ENCODE results near the gene CUL7. TPM values are rescaled to one million over a fixed set of nuclear protein-coding genes. Genes with fewer than 3 reads are reported as not detected.

CUL7 gene
- total and polyA plus RNA-seq, 7 experiments from 2014 or later: 2.9 to 14.5 (median 11.6) TPM

Other genes starting within 250 kb of the CUL7 start
- 10 to 100 TPM; 65.6 to 91.7 (median 78.1) TPM for gene RPL7L1, start 174.2 kb downstream of the CUL7 start, total RNA-seq
- 10 to 100 TPM; 71.4 to 90.7 TPM for gene RPL7L1, start 174.2 kb downstream of the CUL7 start, polyA plus RNA-seq
- gene PTCRA, start 137.8 kb downstream of the CUL7 start, total RNA-seq: under 1 TPM in 2 of 5 experiments, not detected in 3; 0.56 to 0.93 TPM
- gene PTCRA, start 137.8 kb downstream of the CUL7 start, polyA plus RNA-seq: not detected
- gene CNPY3, start 124.4 kb downstream of the CUL7 start, total RNA-seq: 10 to 100 TPM; 58.6 to 98.9 (median 87.4) TPM
- 100 to 1,000 TPM in 1 of 2 donors, 10 to 100 TPM in 1; 92.7 to 134 TPM for gene CNPY3, start 124.4 kb downstream of the CUL7 start, polyA plus RNA-seq
- 1 to 10 TPM in 3 of 5 experiments, under 1 TPM in 2; 0.95 to 2.6 (median 1.1) TPM for gene GNMT, start 93.1 kb downstream of the CUL7 start, total RNA-seq
- gene GNMT, start 93.1 kb downstream of the CUL7 start, polyA plus RNA-seq: not detected
- 10 to 100 TPM; 14.1 to 42.3 (median 28.0) TPM for gene PEX6, start 74.7 kb downstream of the CUL7 start, total RNA-seq
- 10 to 100 TPM; 21.2 to 24.6 TPM for gene PEX6, start 74.7 kb downstream of the CUL7 start, polyA plus RNA-seq
- 10 to 100 TPM; 19.7 to 60.4 (median 28.2) TPM for gene PPP2R5D, start 69.3 kb downstream of the CUL7 start, total RNA-seq
- gene PPP2R5D, start 69.3 kb downstream of the CUL7 start, polyA plus RNA-seq: 10 to 100 TPM; 21.5 to 34.0 TPM
- 10 to 100 TPM; 20.3 to 58.0 (median 32.7) TPM for gene MEA1, start 39.9 kb downstream of the CUL7 start, total RNA-seq
- 10 to 100 TPM; 58.2 to 72.3 TPM for gene MEA1, start 39.9 kb downstream of the CUL7 start, polyA plus RNA-seq
- gene KLHDC3, start 39.6 kb downstream of the CUL7 start, total RNA-seq: 10 to 100 TPM; 39.9 to 76.9 (median 67.4) TPM
- 100 to 1,000 TPM; 128 to 145 TPM for gene KLHDC3, start 39.6 kb downstream of the CUL7 start, polyA plus RNA-seq
- gene RRP36, start 32.2 kb downstream of the CUL7 start, total RNA-seq: 10 to 100 TPM; 25.4 to 66.3 (median 48.4) TPM
- 10 to 100 TPM; 56.0 to 89.6 TPM for gene RRP36, start 32.2 kb downstream of the CUL7 start, polyA plus RNA-seq
- gene MRPL2, start 5.6 kb upstream of the CUL7 start, total RNA-seq: 10 to 100 TPM; 32.0 to 57.5 (median 47.7) TPM
- 10 to 100 TPM; 48.4 to 58.6 TPM for gene MRPL2, start 5.6 kb upstream of the CUL7 start, polyA plus RNA-seq
- 10 to 100 TPM; 16.5 to 56.9 (median 42.5) TPM for gene KLC4, start 5.8 kb upstream of the CUL7 start, total RNA-seq
- gene KLC4, start 5.8 kb upstream of the CUL7 start, polyA plus RNA-seq: 10 to 100 TPM; 11.6 to 12.7 TPM
- gene PTK7, start 22.5 kb upstream of the CUL7 start, total RNA-seq: 1 to 10 TPM in 4 of 5 experiments, under 1 TPM in 1; 0.51 to 3.5 (median 1.4) TPM
- gene PTK7, start 22.5 kb upstream of the CUL7 start, polyA plus RNA-seq: under 1 TPM; 0.31 to 0.38 TPM
- gene SRF, start 117.4 kb upstream of the CUL7 start, total RNA-seq: 10 to 100 TPM; 22.5 to 49.4 (median 26.7) TPM
- gene SRF, start 117.4 kb upstream of the CUL7 start, polyA plus RNA-seq: 1 to 10 TPM; 4.0 to 6.6 TPM
- 100 to 1,000 TPM in 3 of 5 experiments, 10 to 100 TPM in 2; 58.1 to 123 (median 111) TPM for gene CUL9, start 128.3 kb upstream of the CUL7 start, total RNA-seq
- 10 to 100 TPM; 12.3 to 25.6 TPM for gene CUL9, start 128.3 kb upstream of the CUL7 start, polyA plus RNA-seq
- 10 to 100 TPM; 25.4 to 65.7 (median 33.9) TPM for gene DNPH1, start 175.6 kb upstream of the CUL7 start, total RNA-seq
- gene DNPH1, start 175.6 kb upstream of the CUL7 start, polyA plus RNA-seq: 100 to 1,000 TPM; 119 to 141 TPM
- gene TTBK1, start 189.6 kb upstream of the CUL7 start, total RNA-seq: under 1 TPM in 2 of 5 experiments, not detected in 3; 0.05 to 0.29 TPM
- not detected for gene TTBK1, start 189.6 kb upstream of the CUL7 start, polyA plus RNA-seq
- not detected for gene SLC22A7, start 244.4 kb upstream of the CUL7 start, total RNA-seq
- not detected for gene SLC22A7, start 244.4 kb upstream of the CUL7 start, polyA plus RNA-seq